K562 (cell line): Measurements from ENCODE around the gene FN3KRP. TPM values are rescaled to one million over a fixed set of nuclear protein-coding genes. Genes with fewer than 3 reads are reported as not detected.

Experiments
- GABPA ChIP-seq: fragments of 200-800 bp; sonication (Bioruptor generic); conservative IDR thresholded peaks from 2 replicates; pipeline ENCODE4 v1.6.1; 2016; ENCODE audit warnings: low read depth, missing genetic modification characterization, missing compliant biosample characterization
- MBD2 ChIP-seq: sonication (generic); IDR thresholded peaks from 2 replicates; pipeline ENCODE4 v1.6.1; 2016; ENCODE audit warnings: low read depth, borderline replicate concordance
- MEIS2 ChIP-seq: fragments of 450-650 bp; IDR thresholded peaks from 2 replicates; pipeline ENCODE4 v1.6.1; 2014; ENCODE audit warnings: mild to moderate bottlenecking; ENCODE audit not compliant: partially characterized antibody
- PHF8 ChIP-seq: fragments of 200-600 bp; sonication (generic); IDR thresholded peaks from 2 replicates; pipeline ENCODE4 v1.6.1; 2012; ENCODE audit warnings: mixed run types, mild to moderate bottlenecking, inconsistent platforms, low read length, moderate library complexity, borderline replicate concordance
- RAD51 ChIP-seq: fragments of 450-650 bp; IDR thresholded peaks from 2 replicates; pipeline ENCODE4 v1.7.1; 2016; ENCODE audit warnings: low read depth, mild to moderate bottlenecking, borderline replicate concordance
- SMAD3 ChIP-seq: fragments of 450-650 bp; formaldehyde crosslinking; conservative IDR thresholded peaks from 2 replicates; pipeline ENCODE4 v1.4.0; 2020; ENCODE audit warnings: mild to moderate bottlenecking
- SP1 ChIP-seq: sonication (generic); formaldehyde crosslinking; IDR thresholded peaks from 2 replicates; pipeline ENCODE4 v1.8.1; 2022; ENCODE audit warnings: mild to moderate bottlenecking, missing genetic modification reagents
- ZC3H11A ChIP-seq: IDR thresholded peaks from 2 replicates; pipeline ENCODE4 v1.6.1; 2012; ENCODE audit warnings: low read depth, low read length, improper control_type of control experiment
- ZNF134 ChIP-seq: fragments of 250-450 bp; sonication (Bioruptor Pico); conservative IDR thresholded peaks from 2 replicates; pipeline ENCODE4 v1.4.0; 2020
- ZNF384 ChIP-seq: IDR thresholded peaks from 2 replicates; pipeline ENCODE4 v1.6.1; 2012; ENCODE audit warnings: low read depth, low read length, improper control_type of control experiment
- polyA plus RNA-seq, 8 experiments: library from polyadenylated mRNA; depleted of rRNA in 4 of 8; stranded (reverse) in 5 of 8; unstranded in 3 of 8; fragments of >200 nt; fragmentation: Nextera tagmentation in 2 of 8; fragmentation: Illumina TruSeq in 1 of 8; extraction: Ambion mirVana in 2 of 8; extraction: Trizol in 1 of 8; gene quantifications; 2 replicates each; pipeline versions ENCODE4 v1.2.1 to v1.2.3, GENCODE V29; 2011 to 2014; ENCODE audit warnings: inconsistent platforms in 1 of 8, missing spikeins in 1 of 8
- total RNA-seq, 7 experiments: library from RNA; depleted of rRNA in 6 of 7; stranded (reverse); fragments of >200 nt in 6 of 7; fragmentation: Illumina TruSeq in 2 of 7; extraction: Trizol in 2 of 7; gene quantifications; 2 replicates each; pipeline versions ENCODE4 v1.2.1 to v1.2.3, GENCODE V29; 2011 to 2021; ENCODE audit warnings: low replicate concordance in 1 of 7
- TF ChIP-seq, protein P1 (sequence below), 2 experiments: fragments of 450-650 bp; IDR thresholded peaks; 2 replicates each; pipeline ENCODE4 v1.6.1; 2016; ENCODE audit warnings: mild to moderate bottlenecking in 2 of 2, borderline replicate concordance in 1 of 2, low read depth in 1 of 2, moderate library complexity in 1 of 2

FN3KRP gene
- total and polyA plus RNA-seq, 9 of the 15 experiments (the other 6 are each of a cell fraction or from before 2014, with no cell fraction given): 2.0 to 32.1 (median 24.9) TPM

DNA sequence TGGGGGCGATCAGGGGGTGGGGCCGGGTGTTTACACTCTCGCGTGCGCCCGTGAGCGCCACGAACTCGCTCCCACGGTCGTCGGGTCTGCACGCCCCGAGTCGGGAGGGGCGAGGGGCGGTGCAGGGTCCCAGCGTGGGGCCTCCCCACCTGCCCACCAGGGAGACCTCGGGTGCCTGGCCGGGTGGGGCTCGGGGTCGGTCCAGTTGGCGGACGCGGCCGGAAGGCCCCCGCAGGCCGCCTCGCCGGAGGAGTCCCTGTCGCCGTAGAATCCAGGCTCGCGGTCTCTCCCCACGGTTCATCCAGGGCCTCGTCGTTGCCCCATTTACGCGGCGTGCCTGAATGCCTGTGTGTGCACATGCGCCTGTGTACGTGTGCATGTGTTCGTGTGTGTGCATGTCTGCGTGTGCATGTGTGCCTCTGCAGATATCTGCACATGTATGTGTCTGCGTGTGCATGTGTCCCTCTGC is 17.5 kb upstream of the FN3KRP start (continued):
- TF ChIP-seq, protein P1, sequence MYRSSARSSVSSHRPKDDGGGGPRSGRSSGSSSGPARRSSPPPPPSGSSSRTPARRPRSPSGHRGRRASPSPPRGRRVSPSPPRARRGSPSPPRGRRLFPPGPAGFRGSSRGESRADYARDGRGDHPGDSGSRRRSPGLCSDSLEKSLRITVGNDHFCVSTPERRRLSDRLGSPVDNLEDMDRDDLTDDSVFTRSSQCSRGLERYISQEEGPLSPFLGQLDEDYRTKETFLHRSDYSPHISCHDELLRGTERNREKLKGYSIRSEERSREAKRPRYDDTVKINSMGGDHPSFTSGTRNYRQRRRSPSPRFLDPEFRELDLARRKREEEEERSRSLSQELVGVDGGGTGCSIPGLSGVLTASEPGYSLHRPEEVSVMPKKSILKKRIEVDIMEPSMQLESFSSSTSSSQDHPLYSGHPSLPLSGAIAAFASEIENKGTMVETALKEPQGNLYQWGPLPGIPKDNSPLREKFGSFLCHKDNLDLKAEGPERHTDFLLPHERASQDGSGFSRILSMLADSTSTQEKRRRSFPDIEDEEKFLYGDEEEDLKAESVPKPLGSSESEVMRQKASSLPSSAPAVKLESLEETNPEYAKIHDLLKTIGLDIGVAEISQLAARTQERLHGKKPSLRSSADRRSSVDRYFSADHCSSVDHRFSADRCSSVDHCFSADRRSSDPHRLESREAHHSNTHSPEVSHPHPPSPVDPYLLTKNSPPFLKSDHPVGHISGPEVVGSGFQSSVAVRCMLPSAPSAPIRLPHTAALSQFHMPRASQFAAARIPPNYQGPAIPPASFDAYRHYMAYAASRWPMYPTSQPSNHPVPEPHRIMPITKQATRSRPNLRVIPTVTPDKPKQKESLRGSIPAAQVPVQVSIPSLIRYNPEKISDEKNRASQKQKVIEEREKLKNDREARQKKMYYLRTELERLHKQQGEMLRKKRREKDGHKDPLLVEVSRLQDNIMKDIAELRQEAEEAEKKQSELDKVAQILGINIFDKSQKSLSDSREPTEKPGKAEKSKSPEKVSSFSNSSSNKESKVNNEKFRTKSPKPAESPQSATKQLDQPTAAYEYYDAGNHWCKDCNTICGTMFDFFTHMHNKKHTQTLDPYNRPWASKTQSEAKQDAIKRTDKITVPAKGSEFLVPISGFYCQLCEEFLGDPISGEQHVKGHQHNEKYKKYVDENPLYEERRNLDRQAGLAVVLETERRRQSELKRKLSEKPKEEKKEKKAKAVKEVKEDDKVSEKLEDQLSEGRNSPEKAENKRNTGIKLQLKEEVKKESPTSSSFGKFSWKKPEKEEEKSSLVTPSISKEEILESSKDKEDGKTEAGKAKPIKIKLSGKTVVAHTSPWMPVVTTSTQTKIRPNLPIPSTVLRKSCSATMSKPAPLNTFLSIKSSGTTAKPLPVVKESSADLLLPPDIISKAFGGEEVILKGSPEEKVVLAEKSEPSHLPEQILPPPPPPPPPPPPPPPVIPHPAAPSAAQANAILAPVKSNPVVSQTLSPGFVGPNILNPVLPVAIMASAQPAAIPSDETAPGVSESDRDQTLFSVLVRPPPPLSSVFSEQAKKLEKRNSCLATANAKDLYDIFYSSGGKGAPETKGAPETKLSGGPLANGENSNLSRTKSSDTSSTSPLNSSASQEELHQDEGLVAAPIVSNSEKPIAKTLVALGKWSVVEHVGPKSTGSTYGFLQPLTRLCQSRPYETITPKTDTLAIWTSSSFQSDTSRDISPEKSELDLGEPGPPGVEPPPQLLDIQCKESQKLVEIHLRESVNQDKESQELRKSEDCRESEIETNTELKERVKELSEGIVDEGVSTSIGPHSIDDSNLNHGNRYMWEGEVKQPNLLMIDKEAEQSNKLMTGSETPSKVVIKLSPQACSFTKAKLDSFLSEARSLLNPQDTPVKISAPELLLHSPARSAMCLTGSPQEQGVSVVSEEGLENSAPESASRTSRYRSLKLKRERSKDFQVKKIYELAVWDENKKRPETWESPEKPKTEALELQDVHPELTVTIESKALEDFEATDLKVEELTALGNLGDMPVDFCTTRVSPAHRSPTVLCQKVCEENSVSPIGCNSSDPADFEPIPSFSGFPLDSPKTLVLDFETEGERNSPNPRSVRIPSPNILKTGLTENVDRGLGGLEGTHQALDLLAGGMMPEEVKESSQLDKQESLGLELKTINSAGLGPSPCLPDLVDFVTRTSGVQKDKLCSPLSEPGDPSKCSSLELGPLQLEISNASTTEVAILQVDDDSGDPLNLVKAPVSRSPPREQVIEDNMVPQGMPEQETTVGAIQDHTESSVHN (IDR thresholded peaks at IDR 0.05; ENCODE audit: borderline replicate concordance in 1 of 2, low read depth in 1 of 2): no peak
- TF ChIP-seq GABPA: no peak
- peak; percentile 40; the same call in 1 of the 2 replicates for TF ChIP-seq SP1 (CRISPR knock-in tag)
- no peak for TF ChIP-seq MBD2
- no peak for TF ChIP-seq ZNF384
- peak; percentile 58; the same call in 1 of the 2 replicates for TF ChIP-seq PHF8
- no peak for TF ChIP-seq SMAD3
- TF ChIP-seq RAD51: no peak
- TF ChIP-seq ZC3H11A: no peak
- no peak for TF ChIP-seq ZNF134 (CRISPR knock-in tag)
- no peak for TF ChIP-seq MEIS2
